SK-N-SH treated with all-trans-retinoic acid at 6 μM for 48 hours (cell line): ENCODE measurements around the gene IL17C.

ENCODE experiments used
- RARB ChIP-seq: fragments of 250-450 bp; sonication (Bioruptor Pico); IDR thresholded peaks from 2 replicates; pipeline ENCODE4 v1.8.0; 2021; ENCODE audit warnings: mild to moderate bottlenecking, moderate library complexity
- TOX ChIP-seq: fragments of 250-450 bp; sonication (Bioruptor Pico); IDR thresholded peaks from 2 replicates; pipeline ENCODE4 v1.8.0; 2021; ENCODE audit warnings: mild to moderate bottlenecking, moderate library complexity, borderline replicate concordance
- TF ChIP-seq, protein P1 (sequence below): fragments of 250-450 bp; sonication (Bioruptor Pico); IDR thresholded peaks from 2 replicates; pipeline ENCODE4 v1.5.0; 2020; ENCODE audit warnings: mild to moderate bottlenecking, moderate library complexity

DNA sequence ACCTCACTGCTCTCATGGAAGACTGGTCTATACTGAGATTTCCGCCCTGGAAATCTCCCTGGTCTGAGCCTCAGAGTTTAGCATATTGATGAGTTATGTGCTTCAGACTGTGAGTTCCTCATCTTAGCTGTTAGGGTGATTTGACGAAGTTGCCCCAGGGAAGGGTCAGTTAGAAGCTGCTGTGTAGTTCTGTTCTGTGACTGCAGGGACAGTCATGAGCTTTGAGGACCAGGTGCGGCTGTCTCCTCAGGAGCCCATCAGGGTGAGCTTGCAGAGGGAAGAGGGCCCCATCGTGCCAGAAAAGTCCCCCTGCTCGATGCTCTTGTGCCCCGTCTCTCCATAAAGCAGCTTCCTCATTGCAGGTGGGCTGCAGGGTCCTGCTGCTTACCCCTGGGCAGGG lies 28.3 kb upstream of the IL17C start:
- TF ChIP-seq, protein P1, sequence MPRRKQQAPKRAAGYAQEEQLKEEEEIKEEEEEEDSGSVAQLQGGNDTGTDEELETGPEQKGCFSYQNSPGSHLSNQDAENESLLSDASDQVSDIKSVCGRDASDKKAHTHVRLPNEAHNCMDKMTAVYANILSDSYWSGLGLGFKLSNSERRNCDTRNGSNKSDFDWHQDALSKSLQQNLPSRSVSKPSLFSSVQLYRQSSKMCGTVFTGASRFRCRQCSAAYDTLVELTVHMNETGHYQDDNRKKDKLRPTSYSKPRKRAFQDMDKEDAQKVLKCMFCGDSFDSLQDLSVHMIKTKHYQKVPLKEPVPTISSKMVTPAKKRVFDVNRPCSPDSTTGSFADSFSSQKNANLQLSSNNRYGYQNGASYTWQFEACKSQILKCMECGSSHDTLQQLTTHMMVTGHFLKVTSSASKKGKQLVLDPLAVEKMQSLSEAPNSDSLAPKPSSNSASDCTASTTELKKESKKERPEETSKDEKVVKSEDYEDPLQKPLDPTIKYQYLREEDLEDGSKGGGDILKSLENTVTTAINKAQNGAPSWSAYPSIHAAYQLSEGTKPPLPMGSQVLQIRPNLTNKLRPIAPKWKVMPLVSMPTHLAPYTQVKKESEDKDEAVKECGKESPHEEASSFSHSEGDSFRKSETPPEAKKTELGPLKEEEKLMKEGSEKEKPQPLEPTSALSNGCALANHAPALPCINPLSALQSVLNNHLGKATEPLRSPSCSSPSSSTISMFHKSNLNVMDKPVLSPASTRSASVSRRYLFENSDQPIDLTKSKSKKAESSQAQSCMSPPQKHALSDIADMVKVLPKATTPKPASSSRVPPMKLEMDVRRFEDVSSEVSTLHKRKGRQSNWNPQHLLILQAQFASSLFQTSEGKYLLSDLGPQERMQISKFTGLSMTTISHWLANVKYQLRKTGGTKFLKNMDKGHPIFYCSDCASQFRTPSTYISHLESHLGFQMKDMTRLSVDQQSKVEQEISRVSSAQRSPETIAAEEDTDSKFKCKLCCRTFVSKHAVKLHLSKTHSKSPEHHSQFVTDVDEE (CRISPR knock-in tag), result no peak
- no peak for TF ChIP-seq TOX (CRISPR knock-in tag)
- no peak for TF ChIP-seq RARB (CRISPR knock-in tag)
